Skeletal muscle cell (primary cell): Measurements from ENCODE around the gene SPATA18.
"Not testable (repeated sequence)": the region's sequence is repeated elsewhere in the genome, so short reads cannot be mapped to it uniquely, and the experiment has no call there.

Experiments
- DNase-seq: peaks from one replicate; pipeline ENCODE4 v3.0.0-alpha.2; 2010; ENCODE audit warnings: low read depth
- H3K4me3 ChIP-seq: 2 replicates; pipeline ENCODE4 v1.5.1; 2011; ENCODE audit warnings: low read depth, mild to moderate bottlenecking, control low read depth, low read length, moderate library complexity

Gene SPATA18

GRCh38 chr4:52102587-52102986 is 51.5 kb downstream of the SPATA18 start:
- H3K4me3 ChIP-seq = no peak overlapping the region
- DNase-seq = no peak

- DNase-seq = no peak
- H3K4me3 ChIP-seq = no peak overlapping the region
Measured at GRCh38 chr4:52103319-52103718, 52.2 kb downstream of the SPATA18 start.

GRCh38 chr4:52105276-52105675 is 54.2 kb downstream of the SPATA18 start:
- no peak for DNase-seq
- H3K4me3 ChIP-seq = no peak overlapping the region

GRCh38 chr4:52106191-52106590 is 55.1 kb downstream of the SPATA18 start:
- H3K4me3 ChIP-seq = no peak overlapping the region
- no peak for DNase-seq

GRCh38 chr4:52106660-52107059 is 55.6 kb downstream of the SPATA18 start:
- H3K4me3 ChIP-seq = no peak overlapping the region
- no peak for DNase-seq

GRCh38 chr4:52107336-52107735 is 56.2 kb downstream of the SPATA18 start:
- H3K4me3 ChIP-seq = no peak overlapping the region
- no peak for DNase-seq

- no peak overlapping the region for H3K4me3 ChIP-seq
- no peak for DNase-seq
Measured at GRCh38 chr4:52107745-52108144, 56.6 kb downstream of the SPATA18 start.

- DNase-seq = no peak
- no peak overlapping the region for H3K4me3 ChIP-seq
Measured at GRCh38 chr4:52110171-52110570, 59.1 kb downstream of the SPATA18 start.

- DNase-seq = no peak
Measured at GRCh38 chr4:52111995-52112394, 60.9 kb downstream of the SPATA18 start.

GRCh38 chr4:52112411-52112810 is 61.3 kb downstream of the SPATA18 start:
- no peak overlapping the region for H3K4me3 ChIP-seq

More at GRCh38 chr4:52111995-52112394, 60.9 kb downstream of the SPATA18 start:
- H3K4me3 ChIP-seq = no peak overlapping the region

GRCh38 chr4:52116641-52117040 is 65.5 kb downstream of the SPATA18 start:
- H3K4me3 ChIP-seq = no peak overlapping the region
- no peak for DNase-seq

More at GRCh38 chr4:52112411-52112810, 61.3 kb downstream of the SPATA18 start:
- DNase-seq = no peak

- DNase-seq = no peak
- no peak overlapping the region for H3K4me3 ChIP-seq
Measured at GRCh38 chr4:52126226-52126625, 75.1 kb downstream of the SPATA18 start.

GRCh38 chr4:52126966-52127365 is 75.9 kb downstream of the SPATA18 start:
- peak; percentile 37 for DNase-seq
- H3K4me3 ChIP-seq = no peak overlapping the region

- no peak for DNase-seq
- no peak overlapping the region for H3K4me3 ChIP-seq
Measured at GRCh38 chr4:52135171-52135570, 84.1 kb downstream of the SPATA18 start.

GRCh38 chr4:52137152-52137551 is 86.0 kb downstream of the SPATA18 start:
- not testable (repeated sequence) for DNase-seq

GRCh38 chr4:52142816-52143215 is 91.7 kb downstream of the SPATA18 start:
- no peak for DNase-seq
- H3K4me3 ChIP-seq = no peak overlapping the region

More at GRCh38 chr4:52137152-52137551, 86.0 kb downstream of the SPATA18 start:
- not testable (repeated sequence) for H3K4me3 ChIP-seq

- H3K4me3 ChIP-seq = no peak overlapping the region
- DNase-seq = no peak
Measured at GRCh38 chr4:52143815-52144214, 92.7 kb downstream of the SPATA18 start.

- H3K4me3 ChIP-seq = no peak overlapping the region
- no peak for DNase-seq
Measured at GRCh38 chr4:52144372-52144771, 93.3 kb downstream of the SPATA18 start.
